GF-D8 (cell line): ENCODE data around the gene ASB5.
"Not testable (repeated sequence)": the region's sequence is repeated elsewhere in the genome, so short reads cannot be mapped to it uniquely, and the experiment has no call there.

Source experiments
- DNase-seq: peaks from one replicate; lab custom pipeline; 2025; lab: John Stamatoyannopoulos, UW

ASB5 gene

DNA sequence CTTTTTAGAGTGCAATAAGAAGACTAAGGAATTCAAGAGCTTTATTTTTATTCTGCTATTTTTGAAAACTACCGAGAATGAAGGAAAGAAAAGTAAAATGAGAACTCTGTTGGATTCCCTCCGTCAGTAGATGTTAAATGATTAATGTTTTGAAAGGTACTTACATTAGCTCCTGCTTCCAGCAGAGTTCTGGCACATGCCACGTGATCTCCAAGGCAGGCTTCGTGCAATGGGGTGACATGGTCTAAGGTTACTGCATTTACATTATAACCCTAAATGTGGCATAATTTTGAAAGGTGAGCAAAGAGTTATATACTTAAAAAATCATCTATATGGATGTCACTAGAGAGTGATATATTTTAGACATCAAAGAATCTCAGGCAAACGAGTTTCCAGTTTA, 46.9 kb downstream of the ASB5 start:
- no peak for DNase-seq

DNA sequence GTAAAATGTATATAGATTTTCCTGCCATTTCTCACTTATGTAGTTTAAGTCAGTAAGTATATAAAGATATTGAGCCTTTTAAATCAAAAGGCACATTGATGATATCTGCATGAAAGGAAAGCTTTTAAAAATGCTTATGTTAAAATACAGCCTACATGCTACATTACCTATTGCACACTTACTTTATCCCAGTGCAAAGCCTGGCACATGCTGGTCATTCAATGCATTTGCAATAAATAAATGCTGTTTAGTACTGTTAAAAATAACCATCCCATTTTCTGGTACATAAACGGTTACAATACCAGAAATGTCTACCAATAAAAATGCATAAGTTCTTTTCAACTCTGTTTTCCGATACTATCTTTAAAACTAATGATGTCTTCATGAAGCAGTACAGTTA, 51.5 kb downstream of the ASB5 start:
- DNase-seq = no peak

DNA sequence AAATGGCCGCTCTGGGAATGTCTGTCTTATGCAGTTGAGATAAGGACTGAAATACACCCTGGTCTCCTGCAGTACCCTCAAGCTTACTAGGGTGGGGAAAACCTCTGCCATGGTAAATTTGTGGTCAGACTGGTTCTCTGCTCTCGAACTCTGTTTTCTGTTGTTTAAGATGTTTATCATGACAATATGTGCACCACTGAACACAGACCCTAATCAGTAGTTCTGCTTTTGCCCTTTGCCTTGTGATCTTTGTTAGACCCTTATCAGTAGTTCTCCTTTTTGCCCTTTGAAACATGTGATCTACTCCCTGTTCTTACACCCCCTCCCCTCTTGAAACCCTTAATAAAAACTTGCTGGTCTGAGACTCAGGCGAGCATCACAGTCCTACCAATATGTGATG, 56.7 kb downstream of the ASB5 start:
- not testable (repeated sequence) for DNase-seq

DNA sequence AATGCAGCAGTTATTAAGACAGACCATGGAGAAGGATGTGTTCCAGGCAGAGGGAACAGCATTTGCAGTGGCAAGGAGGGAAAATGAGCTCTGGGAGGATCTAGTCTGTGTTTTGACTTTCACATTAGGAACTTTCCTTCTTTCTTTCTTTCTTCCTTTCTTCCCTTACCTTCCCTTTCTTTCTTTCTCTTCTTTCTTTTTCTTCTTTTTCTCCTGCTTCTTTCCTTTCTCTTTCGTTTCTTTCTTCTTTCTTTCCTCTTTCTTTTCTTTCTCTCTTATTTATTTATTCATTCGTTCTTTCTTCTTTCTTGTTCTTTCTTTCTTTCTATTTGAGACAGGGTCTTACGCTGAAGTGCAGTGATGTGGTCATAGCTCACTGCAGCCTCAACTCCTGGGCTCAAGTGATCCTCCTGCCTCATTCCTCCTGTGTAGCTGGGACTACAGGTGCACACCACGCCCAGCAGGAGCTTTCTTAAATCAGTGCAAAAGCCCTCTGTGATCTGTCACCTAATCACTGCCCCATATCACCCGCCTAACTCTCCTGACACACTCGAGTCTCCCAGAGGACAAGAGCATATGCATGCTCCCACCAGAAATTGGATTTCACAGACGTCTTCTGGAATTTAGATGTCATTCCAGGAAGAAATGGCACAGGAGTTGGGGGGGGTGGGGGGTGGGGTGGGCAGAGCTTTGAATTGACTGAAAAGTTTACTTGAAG, 58.3 kb downstream of the ASB5 start:
- DNase-seq = no peak

DNA sequence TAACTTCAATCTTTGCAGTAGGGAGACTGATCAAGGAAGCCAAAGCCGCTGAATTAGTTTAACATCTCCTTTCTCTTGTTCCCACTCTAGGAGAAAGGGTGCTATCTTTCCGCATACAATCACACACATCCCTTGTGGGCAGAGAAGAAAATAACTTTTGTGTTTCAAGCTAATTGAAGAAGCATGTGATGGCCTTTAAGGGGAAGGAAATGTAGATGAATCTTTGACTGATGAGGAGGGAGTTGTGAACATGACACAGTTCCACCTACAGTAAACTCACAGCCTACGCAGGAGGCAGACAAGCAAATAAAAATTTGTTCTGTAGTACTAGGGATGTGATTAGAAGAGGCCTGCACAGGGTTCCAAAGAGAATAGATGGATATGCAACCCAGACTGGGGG, 58.9 kb downstream of the ASB5 start:
- no peak for DNase-seq

DNA sequence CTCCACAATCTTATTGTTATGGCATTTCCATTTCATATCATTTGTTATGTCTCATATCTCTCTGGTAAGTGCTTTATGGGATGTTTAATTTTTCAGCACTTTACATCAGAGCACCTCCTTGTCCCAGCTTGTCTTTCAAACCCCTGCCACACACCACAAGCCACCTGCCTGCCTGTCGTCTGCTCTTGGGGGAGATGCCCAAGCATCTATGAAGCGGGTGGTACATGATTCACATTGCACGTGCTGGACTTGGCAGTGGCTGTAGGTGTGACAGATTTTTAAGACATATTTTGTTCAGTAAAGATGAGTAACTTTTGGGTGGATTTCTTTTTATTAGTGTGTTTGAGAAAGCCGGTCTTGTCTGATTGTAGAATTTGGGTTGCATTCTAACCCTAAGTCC, 59.5 kb downstream of the ASB5 start:
- no peak for DNase-seq

DNA sequence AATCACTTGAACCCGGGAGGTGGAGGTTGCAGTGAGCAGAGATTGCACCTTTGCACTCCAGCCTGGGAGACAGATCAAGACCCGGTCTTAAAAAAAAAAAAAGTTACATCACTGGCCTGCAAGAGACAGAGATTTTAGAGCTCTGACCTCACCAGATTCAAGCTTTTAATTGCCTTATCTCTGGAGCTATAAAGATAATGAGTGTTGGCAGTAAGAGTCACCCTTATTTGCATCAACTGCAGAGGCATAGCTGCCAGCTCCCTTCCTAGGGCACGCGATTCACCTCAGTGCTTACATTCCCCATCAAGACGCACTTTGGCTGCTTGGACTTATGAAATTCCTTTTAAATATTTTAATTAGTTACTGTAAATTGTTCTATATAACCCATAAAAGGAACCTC, 61.2 kb downstream of the ASB5 start:
- DNase-seq = no peak

DNA sequence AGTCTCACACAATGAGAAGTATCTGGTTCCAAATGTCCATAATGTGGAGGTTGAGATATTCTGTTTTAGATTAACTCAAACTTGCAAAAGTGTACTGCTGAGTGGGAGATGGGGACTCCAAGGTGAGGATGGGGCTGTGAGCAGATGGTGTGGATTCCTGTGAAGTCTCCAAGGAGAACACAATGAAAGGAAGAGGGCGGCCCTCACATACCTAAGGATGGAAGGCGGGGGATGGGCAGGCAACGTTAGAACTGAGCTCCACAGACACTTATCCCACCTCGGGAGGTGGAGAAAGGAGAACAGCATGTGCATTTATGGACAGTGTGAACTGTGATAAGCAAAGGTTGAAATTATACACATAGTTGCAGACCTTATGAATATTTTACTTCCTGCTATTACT, 63.7 kb downstream of the ASB5 start:
- DNase-seq = no peak

DNA sequence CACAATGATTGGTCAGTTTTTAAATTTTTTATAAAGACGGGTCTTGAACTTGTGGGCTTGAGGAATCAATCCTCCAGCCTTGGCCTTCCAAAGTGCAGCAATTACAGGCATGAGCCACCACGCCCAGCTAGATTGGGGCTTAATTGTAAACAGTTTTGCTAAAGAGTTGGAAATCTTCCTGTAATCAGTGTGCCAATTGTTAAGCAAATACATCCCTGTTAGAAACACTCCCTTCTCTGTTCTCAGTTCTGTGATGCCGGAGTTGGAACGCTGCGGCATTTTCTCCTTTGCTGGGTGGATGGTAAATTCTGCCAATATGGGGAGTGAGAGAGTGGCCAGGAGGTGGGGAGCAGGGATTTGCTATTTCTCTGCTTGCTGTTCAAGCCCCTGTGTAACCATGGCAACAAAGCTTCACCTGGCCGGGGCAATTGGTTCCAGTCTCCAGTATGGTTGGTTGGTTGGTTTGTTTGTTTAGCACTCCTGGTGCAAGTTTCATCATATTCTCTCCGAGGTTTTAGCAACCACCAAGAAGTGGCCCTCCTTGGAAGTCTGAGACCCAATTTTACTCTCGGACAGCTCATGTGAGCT, 70.6 kb downstream of the ASB5 start:
- DNase-seq = no peak

DNA sequence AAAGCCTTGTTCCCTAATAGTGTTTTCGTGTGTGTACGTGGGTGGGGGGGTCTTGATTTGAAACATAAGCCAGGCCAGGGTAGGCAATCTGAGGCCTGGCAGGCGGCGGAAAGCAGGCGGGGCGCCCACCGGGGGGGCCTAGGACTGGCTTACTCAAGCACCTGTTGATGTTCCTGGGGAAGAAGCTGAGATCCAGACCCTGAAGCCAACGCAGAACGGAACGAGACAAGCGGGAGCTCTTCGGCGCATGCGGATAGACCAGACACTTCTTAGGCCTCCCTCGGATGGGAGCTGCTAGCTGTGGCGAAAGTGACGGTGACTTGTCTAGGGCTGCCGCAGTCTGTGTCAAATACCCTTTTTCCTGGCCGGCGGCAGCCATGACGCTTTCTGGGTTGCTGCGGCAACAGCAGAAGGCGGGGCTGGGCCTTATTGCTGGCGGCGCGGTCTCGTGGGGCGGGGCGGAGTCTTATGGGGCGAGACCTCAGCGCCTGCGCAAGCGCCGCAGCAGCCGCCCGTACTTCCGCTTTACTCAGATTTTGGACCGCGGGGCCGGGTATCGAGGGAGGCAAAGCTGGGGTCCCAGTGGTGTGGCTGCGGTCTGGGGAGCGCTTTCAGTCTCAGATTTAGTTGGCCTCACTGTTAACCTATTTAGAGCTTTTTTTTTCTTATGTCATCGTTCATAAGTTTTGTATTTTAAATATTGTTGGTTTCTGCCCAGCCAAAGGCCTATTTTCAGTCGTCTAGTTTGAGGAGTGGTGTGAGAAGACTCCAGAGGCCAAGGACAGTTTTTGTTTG, 73.6 kb downstream of the ASB5 start, which contains the start of gene SPATA4:
TSS of gene SPATA4 (minus strand) at position 402 of the 795 bp plus-strand sequence. CDS start at position 379, 23 bp downstream.
- peak; percentile 41 for DNase-seq

DNA sequence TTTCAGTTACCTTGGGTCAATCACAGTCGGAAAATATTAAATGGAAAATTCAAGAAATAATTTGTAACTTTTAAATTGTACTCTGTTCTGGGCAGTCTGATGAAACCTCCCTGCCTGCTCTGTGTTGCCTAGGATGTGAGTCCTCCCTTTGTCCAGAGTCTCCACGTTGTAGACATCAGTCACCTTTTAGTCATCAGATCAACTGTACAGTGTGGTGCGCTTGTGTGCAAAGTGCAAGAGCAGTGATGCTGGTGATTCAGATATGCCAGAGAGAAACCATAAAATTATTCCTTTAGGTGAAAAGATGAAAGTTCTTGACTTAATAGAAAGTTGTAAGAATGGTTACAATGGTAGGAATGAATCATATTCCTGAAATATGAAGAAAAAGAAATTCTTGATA, 75.1 kb downstream of the ASB5 start:
- DNase-seq = no peak

DNA sequence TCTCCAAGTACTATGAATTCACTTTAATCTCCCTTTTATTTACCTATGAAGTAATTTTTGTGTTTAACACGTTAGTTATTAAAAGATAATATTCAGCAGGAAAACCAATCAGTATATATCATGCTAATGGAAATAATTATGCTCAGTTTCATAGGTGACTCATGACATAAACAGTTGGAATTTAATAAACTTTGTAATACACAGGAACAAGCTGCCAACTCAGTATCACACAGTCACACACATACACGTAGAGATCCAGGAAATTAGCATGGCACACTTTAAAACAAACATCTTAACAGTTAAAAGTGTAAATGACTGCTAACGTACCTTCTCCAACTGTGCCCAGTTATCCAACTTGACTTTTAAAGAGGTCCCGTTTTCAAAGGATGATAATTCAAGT, 75.9 kb downstream of the ASB5 start:
- DNase-seq = no peak

DNA sequence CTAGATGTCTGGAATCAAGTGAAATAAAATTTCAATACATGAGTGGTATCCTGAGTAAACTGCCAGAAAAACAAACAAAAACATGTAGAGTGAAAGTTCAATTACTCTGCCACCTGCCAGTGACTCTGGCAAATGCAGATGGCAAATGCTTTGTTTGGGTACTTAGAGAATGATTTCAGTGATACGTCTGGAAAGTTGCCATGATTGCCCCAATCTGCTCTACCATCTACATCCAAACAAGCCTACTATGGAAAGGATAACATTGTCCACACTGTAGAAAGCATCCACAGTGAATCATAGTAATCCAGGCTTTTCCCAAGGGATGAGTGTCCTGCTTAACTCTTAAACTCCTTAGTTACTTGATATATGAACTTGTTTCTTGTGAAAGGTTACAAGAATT, 77.0 kb downstream of the ASB5 start:
- no peak for DNase-seq

DNA sequence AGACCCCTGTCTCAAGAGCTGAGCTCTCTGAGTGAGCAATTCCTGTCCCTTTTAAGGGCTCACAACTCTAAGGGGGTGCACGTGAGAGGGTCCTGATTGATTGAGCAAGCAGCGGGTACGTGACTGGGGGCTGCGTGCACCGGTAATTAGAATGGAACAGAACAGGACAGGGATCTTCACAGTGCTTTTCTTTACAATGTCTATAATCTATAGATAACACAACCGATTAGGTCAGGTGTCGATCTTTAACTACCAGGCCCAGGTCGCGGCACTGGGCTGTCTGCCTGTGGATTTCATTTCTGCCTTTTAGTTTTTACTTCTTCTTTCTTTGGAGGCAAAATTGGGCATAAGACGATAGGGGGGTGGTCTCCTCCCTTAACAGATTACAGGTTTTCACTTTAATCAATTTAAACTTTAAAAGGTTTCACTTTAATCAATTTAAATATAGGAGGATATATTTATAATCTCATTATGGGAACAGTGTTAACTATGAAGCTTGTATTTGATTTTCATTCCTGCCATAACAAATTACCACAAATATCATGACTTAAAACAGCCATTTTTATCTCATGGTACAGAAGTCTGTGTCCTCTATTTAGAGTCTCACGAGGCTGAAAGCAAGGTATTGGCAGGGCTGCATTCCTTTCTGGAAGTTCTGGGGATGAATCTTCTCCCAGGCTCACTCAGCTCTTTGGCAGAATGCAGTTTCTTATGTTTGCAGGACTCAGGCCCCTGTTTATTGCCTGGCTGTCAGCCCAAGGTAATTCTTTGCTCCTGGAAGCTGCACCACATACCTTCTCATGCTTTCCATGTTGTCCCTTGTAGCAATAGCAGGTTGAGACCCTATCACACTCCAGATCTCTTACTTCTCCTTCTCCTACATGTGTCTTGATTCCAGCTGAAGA, 78.9 kb downstream of the ASB5 start:
- no peak for DNase-seq

DNA sequence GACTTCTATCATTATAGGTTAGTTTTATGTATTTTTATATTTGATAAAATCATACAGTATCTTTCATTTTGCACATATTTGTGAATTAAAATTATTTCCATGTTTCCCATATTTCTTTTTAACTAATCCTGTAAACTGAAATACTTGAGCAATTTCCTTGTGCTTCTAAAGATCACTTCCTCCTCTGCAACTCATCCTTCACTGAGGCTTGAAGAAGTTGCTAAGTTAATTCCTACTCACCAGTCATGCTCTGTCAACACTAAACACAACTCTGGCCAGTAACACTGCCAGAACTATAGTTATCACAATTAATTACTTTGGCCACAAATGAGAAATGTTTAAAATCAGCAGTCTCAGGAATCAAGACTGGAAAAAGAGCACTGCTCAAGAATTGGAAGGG, 80.4 kb downstream of the ASB5 start:
- no peak for DNase-seq

DNA sequence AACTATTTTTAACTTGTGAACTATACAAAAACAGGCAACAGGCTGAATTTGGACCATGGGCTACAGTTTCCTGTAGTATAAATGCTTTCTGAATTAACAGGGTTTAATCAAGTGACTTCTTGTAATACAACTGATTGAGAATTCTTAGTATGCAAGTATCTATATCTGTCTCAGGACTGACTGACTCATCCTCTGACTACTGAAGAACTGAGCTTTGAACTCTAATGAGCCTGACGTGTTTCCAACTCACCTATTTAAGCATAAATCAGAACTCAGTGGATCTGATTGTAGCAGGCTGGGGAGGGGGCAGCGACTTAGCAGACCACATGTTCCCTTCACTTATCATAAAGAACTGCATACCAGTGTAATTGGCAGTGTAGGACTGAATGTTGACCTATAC, 81.4 kb downstream of the ASB5 start:
- DNase-seq = no peak

DNA sequence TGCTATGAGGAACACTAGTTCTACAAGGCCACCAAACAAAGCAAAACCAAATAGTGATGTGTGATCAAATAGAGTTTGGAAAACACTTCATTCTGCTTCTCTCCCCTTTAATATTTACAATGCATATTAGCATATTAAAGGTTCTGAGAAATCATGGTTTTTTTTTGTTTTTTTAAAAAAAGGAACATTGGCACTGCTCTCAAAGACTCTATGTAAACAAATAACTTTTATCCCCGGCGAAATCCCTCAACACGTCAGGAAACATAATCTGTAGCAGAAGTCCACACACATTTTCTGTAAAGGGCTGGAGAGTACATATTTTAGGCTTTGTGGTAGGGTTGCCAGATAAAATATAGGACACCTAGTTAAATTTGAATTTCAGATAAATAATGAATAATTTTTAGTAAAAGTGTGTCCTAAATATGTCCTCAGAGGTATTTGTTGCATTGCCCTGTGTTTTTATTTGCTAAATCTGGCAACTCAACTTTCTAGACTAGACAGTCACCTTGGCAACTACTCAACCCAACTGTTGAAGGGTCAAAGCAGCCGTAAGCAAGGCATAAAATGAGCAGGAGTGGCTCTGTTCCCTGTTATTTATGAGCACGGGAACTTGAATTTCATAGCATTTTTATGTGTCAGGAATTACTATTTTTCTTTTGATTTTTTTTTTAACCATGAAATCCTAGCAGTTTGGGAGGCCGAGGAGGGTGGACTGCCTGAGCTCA, 82.2 kb downstream of the ASB5 start:
- no peak for DNase-seq

DNA sequence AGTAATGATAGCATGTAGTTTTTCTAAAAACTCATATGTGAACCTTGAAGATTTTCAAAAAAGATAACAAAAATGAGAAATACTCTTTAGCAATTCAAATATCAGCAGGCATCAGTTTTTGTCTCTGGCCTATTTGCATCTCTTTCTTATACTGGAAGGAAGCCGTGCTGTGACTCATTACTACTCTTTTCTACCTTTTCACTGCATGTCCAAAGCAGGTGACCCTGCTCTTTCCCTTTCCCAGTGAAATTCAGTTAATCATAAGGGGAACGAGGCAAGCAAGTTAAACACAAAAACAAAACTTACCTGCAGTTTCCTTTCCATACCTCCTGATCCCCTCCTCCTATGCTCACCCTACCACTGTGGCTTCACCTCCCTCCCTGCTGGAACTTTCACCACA, 83.0 kb downstream of the ASB5 start:
- no peak for DNase-seq

DNA sequence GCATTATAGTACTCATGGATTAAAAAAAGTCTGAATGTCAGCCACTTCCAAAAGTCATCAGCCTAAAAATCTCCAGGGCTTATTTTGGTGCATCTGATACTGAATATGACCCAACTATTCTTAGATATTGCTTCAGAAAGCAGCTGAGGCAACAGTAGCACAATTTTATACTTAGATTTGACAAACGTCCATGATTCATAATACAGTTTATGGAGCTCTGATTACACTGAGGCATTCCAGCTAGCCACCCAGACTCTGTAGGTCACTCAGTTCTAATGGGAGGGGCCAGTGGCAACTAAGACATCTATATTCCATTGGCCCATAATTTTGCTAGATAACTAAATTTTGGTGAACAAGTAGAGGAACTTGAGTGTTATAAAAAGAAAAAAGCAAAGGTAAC, 84.0 kb downstream of the ASB5 start:
- no peak for DNase-seq
